GM23338 (cell line): ENCODE results near the gene SCGB1D2.

Experiments used
- CREB1 ChIP-seq: fragments of 250-450 bp; sonication (Bioruptor Pico); IDR thresholded peaks from 2 replicates; pipeline ENCODE4 v1.5.0; 2020; ENCODE audit warnings: low read depth, mild to moderate bottlenecking, moderate library complexity
- CTCF ChIP-seq, 2 experiments: fragments of 200-600 bp in 1 of 2; sonication (generic) in 1 of 2; conservative IDR thresholded peaks; 2 replicates each; pipeline versions ENCODE4 v1.5.1 to v1.6.1; 2016 to 2017; ENCODE audit warnings: antibody characterized with exemption in 2 of 2, low read depth in 2 of 2, mild to moderate bottlenecking in 2 of 2, moderate library complexity in 1 of 2
- EZH2 ChIP-seq: fragments of 200-600 bp; sonication (generic); IDR thresholded peaks from one replicate; pipeline ENCODE4 v1.8.0; 2017; ENCODE audit warnings: antibody characterized with exemption, mild to moderate bottlenecking, low read depth; ENCODE audit not compliant: unreplicated experiment
- EZH2phosphoT487 ChIP-seq: fragments of 200-600 bp; sonication (generic); IDR thresholded peaks from one replicate; pipeline ENCODE4 v1.8.1; 2018; ENCODE audit warnings: antibody characterized with exemption; ENCODE audit not compliant: unreplicated experiment
- JUNB ChIP-seq: IDR thresholded peaks from one replicate; pipeline ENCODE4 v1.6.1; 2016; ENCODE audit warnings: antibody characterized with exemption; ENCODE audit not compliant: unreplicated experiment
- NANOG ChIP-seq: IDR thresholded peaks from 2 replicates; pipeline ENCODE4 v1.6.1; 2016; ENCODE audit warnings: antibody characterized with exemption, borderline replicate concordance
- POLR2AphosphoS5 ChIP-seq: IDR thresholded peaks from 2 replicates; pipeline ENCODE4 v1.6.1; 2016; ENCODE audit warnings: antibody characterized with exemption, low read depth
- ZNF114 ChIP-seq: fragments of 250-450 bp; sonication (Bioruptor Pico); IDR thresholded peaks from 2 replicates; pipeline ENCODE4 v1.5.0; 2020; ENCODE audit warnings: mild to moderate bottlenecking, moderate library complexity
- ZNF331 ChIP-seq: fragments of 250-450 bp; sonication (Bioruptor Pico); IDR thresholded peaks from 2 replicates; pipeline ENCODE4 v1.5.0; 2020; ENCODE audit warnings: low read depth, mild to moderate bottlenecking, moderate library complexity
- TF ChIP-seq, protein P1 (sequence below): IDR thresholded peaks from one replicate; pipeline ENCODE4 v1.6.1; 2018; ENCODE audit warnings: antibody characterized with exemption; ENCODE audit not compliant: unreplicated experiment
- TF ChIP-seq, protein P2 (sequence below): fragments of 250-450 bp; sonication (Bioruptor Pico); IDR thresholded peaks from 2 replicates; pipeline ENCODE4 v1.5.0; 2020; ENCODE audit warnings: mild to moderate bottlenecking, moderate library complexity

- TF ChIP-seq CTCF (conservative IDR thresholded peaks at IDR 0.05; ENCODE audit: low read depth in 2 of 2) (no peak), CREB1 (CRISPR knock-in tag) (no peak), EZH2 (no peak), NANOG (no peak), POLR2AphosphoS5 (no peak), JUNB (no peak), ZNF114 (CRISPR knock-in tag) (no peak), EZH2phosphoT487 (no peak), ZNF331 (CRISPR knock-in tag) (no peak)
- TF ChIP-seq, protein P1, sequence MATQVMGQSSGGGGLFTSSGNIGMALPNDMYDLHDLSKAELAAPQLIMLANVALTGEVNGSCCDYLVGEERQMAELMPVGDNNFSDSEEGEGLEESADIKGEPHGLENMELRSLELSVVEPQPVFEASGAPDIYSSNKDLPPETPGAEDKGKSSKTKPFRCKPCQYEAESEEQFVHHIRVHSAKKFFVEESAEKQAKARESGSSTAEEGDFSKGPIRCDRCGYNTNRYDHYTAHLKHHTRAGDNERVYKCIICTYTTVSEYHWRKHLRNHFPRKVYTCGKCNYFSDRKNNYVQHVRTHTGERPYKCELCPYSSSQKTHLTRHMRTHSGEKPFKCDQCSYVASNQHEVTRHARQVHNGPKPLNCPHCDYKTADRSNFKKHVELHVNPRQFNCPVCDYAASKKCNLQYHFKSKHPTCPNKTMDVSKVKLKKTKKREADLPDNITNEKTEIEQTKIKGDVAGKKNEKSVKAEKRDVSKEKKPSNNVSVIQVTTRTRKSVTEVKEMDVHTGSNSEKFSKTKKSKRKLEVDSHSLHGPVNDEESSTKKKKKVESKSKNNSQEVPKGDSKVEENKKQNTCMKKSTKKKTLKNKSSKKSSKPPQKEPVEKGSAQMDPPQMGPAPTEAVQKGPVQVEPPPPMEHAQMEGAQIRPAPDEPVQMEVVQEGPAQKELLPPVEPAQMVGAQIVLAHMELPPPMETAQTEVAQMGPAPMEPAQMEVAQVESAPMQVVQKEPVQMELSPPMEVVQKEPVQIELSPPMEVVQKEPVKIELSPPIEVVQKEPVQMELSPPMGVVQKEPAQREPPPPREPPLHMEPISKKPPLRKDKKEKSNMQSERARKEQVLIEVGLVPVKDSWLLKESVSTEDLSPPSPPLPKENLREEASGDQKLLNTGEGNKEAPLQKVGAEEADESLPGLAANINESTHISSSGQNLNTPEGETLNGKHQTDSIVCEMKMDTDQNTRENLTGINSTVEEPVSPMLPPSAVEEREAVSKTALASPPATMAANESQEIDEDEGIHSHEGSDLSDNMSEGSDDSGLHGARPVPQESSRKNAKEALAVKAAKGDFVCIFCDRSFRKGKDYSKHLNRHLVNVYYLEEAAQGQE, result no peak
- TF ChIP-seq, protein P2, sequence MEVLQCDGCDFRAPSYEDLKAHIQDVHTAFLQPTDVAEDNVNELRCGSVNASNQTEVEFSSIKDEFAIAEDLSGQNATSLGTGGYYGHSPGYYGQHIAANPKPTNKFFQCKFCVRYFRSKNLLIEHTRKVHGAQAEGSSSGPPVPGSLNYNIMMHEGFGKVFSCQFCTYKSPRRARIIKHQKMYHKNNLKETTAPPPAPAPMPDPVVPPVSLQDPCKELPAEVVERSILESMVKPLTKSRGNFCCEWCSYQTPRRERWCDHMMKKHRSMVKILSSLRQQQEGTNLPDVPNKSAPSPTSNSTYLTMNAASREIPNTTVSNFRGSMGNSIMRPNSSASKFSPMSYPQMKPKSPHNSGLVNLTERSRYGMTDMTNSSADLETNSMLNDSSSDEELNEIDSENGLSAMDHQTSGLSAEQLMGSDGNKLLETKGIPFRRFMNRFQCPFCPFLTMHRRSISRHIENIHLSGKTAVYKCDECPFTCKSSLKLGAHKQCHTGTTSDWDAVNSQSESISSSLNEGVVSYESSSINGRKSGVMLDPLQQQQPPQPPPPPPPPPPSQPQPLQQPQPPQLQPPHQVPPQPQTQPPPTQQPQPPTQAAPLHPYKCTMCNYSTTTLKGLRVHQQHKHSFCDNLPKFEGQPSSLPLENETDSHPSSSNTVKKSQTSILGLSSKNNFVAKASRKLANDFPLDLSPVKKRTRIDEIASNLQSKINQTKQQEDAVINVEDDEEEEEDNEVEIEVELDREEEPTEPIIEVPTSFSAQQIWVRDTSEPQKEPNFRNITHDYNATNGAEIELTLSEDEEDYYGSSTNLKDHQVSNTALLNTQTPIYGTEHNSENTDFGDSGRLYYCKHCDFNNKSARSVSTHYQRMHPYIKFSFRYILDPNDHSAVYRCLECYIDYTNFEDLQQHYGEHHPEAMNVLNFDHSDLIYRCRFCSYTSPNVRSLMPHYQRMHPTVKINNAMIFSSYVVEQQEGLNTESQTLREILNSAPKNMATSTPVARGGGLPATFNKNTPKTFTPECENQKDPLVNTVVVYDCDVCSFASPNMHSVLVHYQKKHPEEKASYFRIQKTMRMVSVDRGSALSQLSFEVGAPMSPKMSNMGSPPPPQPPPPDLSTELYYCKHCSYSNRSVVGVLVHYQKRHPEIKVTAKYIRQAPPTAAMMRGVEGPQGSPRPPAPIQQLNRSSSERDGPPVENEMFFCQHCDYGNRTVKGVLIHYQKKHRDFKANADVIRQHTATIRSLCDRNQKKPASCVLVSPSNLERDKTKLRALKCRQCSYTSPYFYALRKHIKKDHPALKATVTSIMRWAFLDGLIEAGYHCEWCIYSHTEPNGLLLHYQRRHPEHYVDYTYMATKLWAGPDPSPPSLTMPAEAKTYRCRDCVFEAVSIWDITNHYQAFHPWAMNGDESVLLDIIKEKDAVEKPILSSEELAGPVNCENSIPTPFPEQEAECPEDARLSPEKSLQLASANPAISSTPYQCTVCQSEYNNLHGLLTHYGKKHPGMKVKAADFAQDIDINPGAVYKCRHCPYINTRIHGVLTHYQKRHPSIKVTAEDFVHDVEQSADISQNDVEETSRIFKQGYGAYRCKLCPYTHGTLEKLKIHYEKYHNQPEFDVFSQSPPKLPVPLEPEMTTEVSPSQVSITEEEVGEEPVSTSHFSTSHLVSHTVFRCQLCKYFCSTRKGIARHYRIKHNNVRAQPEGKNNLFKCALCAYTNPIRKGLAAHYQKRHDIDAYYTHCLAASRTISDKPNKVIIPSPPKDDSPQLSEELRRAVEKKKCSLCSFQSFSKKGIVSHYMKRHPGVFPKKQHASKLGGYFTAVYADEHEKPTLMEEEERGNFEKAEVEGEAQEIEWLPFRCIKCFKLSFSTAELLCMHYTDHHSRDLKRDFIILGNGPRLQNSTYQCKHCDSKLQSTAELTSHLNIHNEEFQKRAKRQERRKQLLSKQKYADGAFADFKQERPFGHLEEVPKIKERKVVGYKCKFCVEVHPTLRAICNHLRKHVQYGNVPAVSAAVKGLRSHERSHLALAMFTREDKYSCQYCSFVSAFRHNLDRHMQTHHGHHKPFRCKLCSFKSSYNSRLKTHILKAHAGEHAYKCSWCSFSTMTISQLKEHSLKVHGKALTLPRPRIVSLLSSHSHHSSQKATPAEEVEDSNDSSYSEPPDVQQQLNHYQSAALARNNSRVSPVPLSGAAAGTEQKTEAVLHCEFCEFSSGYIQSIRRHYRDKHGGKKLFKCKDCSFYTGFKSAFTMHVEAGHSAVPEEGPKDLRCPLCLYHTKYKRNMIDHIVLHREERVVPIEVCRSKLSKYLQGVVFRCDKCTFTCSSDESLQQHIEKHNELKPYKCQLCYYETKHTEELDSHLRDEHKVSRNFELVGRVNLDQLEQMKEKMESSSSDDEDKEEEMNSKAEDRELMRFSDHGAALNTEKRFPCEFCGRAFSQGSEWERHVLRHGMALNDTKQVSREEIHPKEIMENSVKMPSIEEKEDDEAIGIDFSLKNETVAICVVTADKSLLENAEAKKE (CRISPR knock-in tag), result no peak
Observed at GRCh38 chr11:62251698-62252097, 9.7 kb downstream of the SCGB1D2 start.
